Neural progenitor cell (in vitro differentiated cells): ENCODE measurements around the gene SMYD2. TPM values are rescaled to one million over a fixed set of nuclear protein-coding genes. Genes with fewer than 3 reads are reported as not detected.

Experiments
- DNase-seq: peaks from one replicate; pipeline ENCODE4 v3.0.0-alpha.2; 2016; ENCODE audit warnings: low spot score
- H2AFZ ChIP-seq: fragments of 200-600 bp; sonication (generic); replicated peaks from 2 replicates; pipeline ENCODE4 v1.6.1; 2016; ENCODE audit warnings: antibody characterized with exemption
- H3F3A ChIP-seq: fragments of 200-600 bp; sonication (generic); 2 replicates; pipeline ENCODE4 v1.6.1; 2016; ENCODE audit warnings: antibody characterized with exemption, low read depth
- H3K27ac ChIP-seq: fragments of 200-600 bp; sonication (generic); 2 replicates; pipeline ENCODE4 v1.5.1; 2016; ENCODE audit warnings: mild to moderate bottlenecking
- H3K27me3 ChIP-seq: fragments of 200-600 bp; sonication (generic); 2 replicates; pipeline ENCODE4 v1.6.1; 2016; ENCODE audit warnings: mild to moderate bottlenecking, moderate library complexity
- H3K36me3 ChIP-seq: fragments of 200-600 bp; sonication (generic); 2 replicates; pipeline ENCODE4 v1.5.1; 2016
- H3K4me1 ChIP-seq: fragments of 200-600 bp; sonication (generic); 2 replicates; pipeline ENCODE4 v1.6.1; 2016; ENCODE audit warnings: mixed run types
- H3K4me2 ChIP-seq: fragments of 200-600 bp; sonication (generic); 2 replicates; pipeline ENCODE4 v1.6.1; 2016
- H3K4me3 ChIP-seq: fragments of 200-600 bp; sonication (generic); 2 replicates; pipeline ENCODE4 v1.5.1; 2016
- H3K79me2 ChIP-seq: fragments of 200-600 bp; sonication (generic); 2 replicates; pipeline ENCODE4 v1.6.1; 2016; ENCODE audit warnings: low read depth
- H3K9ac ChIP-seq: fragments of 200-600 bp; sonication (generic); 2 replicates; pipeline ENCODE4 v1.6.1; 2016
- H3K9me3 ChIP-seq: fragments of 200-600 bp; sonication (generic); 2 replicates; pipeline ENCODE4 v1.5.1; 2016; ENCODE audit warnings: low read depth
- H4K20me1 ChIP-seq: fragments of 200-600 bp; sonication (generic); 2 replicates; pipeline ENCODE4 v1.6.1; 2016; ENCODE audit warnings: low read depth
- H3K27ac Mint-ChIP-seq: 3 replicates; pipeline ENCODE4 v1.8.0; 2021; ENCODE audit warnings: mixed read lengths
- H3K27me3 Mint-ChIP-seq: 2 replicates; pipeline ENCODE4 v1.8.0; 2022; ENCODE audit warnings: low read depth, mild to moderate bottlenecking, inconsistent platforms, moderate library complexity, mixed read lengths; ENCODE audit not compliant: insufficient read depth
- H3K36me3 Mint-ChIP-seq: 3 replicates; pipeline ENCODE4 v1.8.0; 2021; ENCODE audit warnings: mixed read lengths
- H3K4me1 Mint-ChIP-seq: 3 replicates; pipeline ENCODE4 v1.8.0; 2021; ENCODE audit warnings: mixed read lengths
- H3K4me3 Mint-ChIP-seq: 3 replicates; pipeline ENCODE4 v1.8.0; 2021; ENCODE audit warnings: mild to moderate bottlenecking, moderate library complexity, mixed read lengths
- H3K9me3 Mint-ChIP-seq: 3 replicates; pipeline ENCODE4 v1.8.0; 2020; ENCODE audit warnings: mixed read lengths
- EZH2 ChIP-seq: fragments of 200-600 bp; sonication (generic); IDR thresholded peaks from 2 replicates; pipeline ENCODE4 v1.6.1; 2017; ENCODE audit warnings: antibody characterized with exemption, mild to moderate bottlenecking, moderate library complexity
- EZH2phosphoT487 ChIP-seq: fragments of 200-600 bp; sonication (generic); IDR thresholded peaks from 2 replicates; pipeline ENCODE4 v1.6.1; 2017; ENCODE audit warnings: antibody characterized with exemption
- total RNA-seq: library from RNA; depleted of rRNA; stranded (reverse); fragments of >200 nt; gene quantifications from 2 replicates; pipeline ENCODE4 v1.2.3, GENCODE V29; 2015; ENCODE audit warnings: low replicate concordance
- TF ChIP-seq, protein P1 (sequence below): fragments of 200-600 bp; sonication (generic); IDR thresholded peaks from 2 replicates; pipeline ENCODE4 v1.5.1; 2017; ENCODE audit warnings: antibody characterized with exemption, mild to moderate bottlenecking

The SMYD2 gene
- total RNA-seq, 1 donor from 2014 or later = 20.5 TPM

DNA sequence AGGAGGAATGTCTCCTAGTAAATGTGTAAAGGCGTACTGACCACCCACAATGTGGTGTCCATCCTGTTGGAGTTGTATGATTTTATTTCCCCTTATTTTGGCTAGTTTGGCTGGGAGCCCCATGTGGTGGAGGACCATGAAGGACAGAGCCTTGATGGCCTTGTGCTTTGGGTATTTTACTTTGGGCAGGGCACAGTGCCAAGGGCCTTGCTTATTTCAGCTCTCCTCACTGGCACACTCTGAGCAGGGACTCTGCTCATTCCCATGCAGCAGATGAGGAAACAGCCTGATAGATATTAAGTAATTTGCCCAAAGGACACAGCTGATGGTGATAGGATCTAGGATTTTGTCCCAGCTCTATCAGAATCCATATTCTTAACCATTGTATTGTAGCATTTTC lies 50.2 kb downstream of the SMYD2 start:
- H3K79me2 ChIP-seq = no peaks in the 10 kb centered on the region
- H2AFZ ChIP-seq = no peak overlapping the region
- Mint-ChIP-seq H3K4me1 (peaks cover 7% of the 10 kb centered on the region), H3K4me3 (no peak overlapping the region), H3K9me3 (no peaks in the 10 kb centered on the region), H3K27me3 (peaks cover 2% of the 10 kb centered on the region), H3K27ac (no peak overlapping the region), H3K36me3 (peaks cover 2% of the 10 kb centered on the region)
- DNase-seq = no peak
- no peak overlapping the region for H3K27ac ChIP-seq
- H3F3A ChIP-seq = peaks cover 5% of the 10 kb centered on the region
- no peaks in the 10 kb centered on the region for H3K9me3 ChIP-seq
- no peak overlapping the region for H3K4me3 ChIP-seq
- H4K20me1 ChIP-seq = no peaks in the 10 kb centered on the region
- no peaks in the 10 kb centered on the region for H3K27me3 ChIP-seq
- H3K9ac ChIP-seq = no peak overlapping the region
- peaks cover 4% of the 10 kb centered on the region for H3K4me1 ChIP-seq
- TF ChIP-seq, protein P1, sequence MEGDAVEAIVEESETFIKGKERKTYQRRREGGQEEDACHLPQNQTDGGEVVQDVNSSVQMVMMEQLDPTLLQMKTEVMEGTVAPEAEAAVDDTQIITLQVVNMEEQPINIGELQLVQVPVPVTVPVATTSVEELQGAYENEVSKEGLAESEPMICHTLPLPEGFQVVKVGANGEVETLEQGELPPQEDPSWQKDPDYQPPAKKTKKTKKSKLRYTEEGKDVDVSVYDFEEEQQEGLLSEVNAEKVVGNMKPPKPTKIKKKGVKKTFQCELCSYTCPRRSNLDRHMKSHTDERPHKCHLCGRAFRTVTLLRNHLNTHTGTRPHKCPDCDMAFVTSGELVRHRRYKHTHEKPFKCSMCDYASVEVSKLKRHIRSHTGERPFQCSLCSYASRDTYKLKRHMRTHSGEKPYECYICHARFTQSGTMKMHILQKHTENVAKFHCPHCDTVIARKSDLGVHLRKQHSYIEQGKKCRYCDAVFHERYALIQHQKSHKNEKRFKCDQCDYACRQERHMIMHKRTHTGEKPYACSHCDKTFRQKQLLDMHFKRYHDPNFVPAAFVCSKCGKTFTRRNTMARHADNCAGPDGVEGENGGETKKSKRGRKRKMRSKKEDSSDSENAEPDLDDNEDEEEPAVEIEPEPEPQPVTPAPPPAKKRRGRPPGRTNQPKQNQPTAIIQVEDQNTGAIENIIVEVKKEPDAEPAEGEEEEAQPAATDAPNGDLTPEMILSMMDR = no peak
- TF ChIP-seq EZH2 (no peak), EZH2phosphoT487 (no peak)
- no peak overlapping the region for H3K4me2 ChIP-seq
- no peaks in the 10 kb centered on the region for H3K36me3 ChIP-seq

DNA sequence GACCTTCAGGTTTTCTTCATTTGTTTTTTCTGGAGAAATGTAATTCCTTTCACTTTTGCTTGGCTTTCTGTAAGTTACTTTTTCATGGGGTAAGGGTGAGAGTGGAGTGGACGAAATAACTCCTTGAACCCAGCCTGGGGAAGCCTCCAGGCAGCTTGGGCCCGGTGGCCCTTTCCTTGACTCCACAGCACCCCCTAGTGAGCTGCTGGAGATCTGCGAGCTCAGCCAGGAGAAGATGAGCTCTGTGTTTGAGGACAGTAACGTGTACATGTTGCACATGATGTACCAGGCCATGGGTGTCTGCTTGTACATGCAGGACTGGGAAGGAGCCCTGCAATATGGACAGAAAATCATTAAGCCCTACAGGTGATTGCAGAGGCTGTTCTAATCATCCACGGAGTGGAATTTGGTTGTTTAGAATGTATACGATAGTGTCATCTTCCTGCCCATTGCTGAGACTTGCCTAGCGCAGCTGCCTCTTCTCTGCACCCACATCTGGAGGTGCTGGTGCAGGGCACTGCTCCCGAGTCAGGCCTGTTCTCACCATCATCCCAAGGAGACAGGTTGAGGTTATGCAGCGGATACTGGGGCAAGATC lies 51.0 kb downstream of the SMYD2 start:
- Histone ChIP-seq H2AFZ (no peak overlapping the region), H3K36me3 (no peaks in the 10 kb centered on the region), H3K27ac (no peak overlapping the region), H3K4me3 (no peak overlapping the region), H3K79me2 (no peaks in the 10 kb centered on the region), H3K9ac (no peak overlapping the region), H4K20me1 (no peaks in the 10 kb centered on the region), H3K4me2 (no peak overlapping the region), H3K4me1 (peaks cover 6% of the 10 kb centered on the region), H3K9me3 (no peaks in the 10 kb centered on the region), H3K27me3 (no peaks in the 10 kb centered on the region), H3F3A (peaks cover 5% of the 10 kb centered on the region)
- Mint-ChIP-seq H3K36me3 (peaks cover 2% of the 10 kb centered on the region), H3K4me3 (no peak overlapping the region), H3K27me3 (peaks cover 2% of the 10 kb centered on the region), H3K9me3 (no peaks in the 10 kb centered on the region), H3K4me1 (peaks cover 9% of the 10 kb centered on the region), H3K27ac (no peak overlapping the region)
- peak; percentile 73 for DNase-seq
- no peak for TF ChIP-seq EZH2
- TF ChIP-seq, protein P1 = peak; percentile 88

DNA sequence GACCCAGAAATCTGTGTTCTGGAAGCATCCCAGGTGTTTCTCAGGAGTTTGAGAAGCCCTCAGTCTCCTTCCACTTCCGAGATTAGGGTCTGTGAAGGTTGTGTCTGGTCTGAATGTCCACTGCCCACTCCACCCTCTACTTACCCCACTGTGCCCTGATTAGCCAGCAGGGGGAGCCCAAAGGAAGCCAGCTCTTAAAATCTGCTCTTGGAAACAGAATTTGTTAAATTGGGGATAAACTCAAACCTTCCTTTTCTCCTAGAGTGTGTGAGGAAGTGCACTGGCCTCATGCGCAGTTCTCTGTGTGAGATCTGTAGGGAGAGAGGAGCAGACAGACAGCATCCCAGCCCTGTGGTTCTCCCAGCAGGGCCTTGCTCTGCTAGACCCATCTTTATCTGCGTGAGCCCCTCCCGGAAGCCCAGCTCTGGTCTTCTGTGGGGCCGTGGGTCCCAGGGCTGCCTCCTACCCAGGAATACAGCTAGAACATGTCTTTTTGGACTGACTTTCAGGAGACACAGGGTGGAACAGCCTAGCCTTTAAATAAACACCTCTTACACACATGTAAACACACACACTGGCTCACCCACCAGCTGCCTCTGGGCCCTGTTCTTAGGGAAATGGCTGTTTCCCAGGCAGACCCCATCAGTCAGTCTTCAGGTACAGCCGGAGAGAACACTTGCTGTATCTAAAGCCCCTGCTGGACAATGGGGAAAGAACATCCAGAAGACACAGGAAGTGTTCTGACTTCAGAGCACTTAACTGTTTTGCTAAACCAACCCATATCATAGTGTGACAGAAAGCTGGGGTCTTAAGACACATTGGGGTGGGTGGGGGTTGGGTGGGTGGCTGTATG lies 52.2 kb downstream of the SMYD2 start:
- Histone ChIP-seq H3K79me2 (no peaks in the 10 kb centered on the region), H3K4me2 (no peak overlapping the region), H3K4me1 (peaks cover 18% of the 10 kb centered on the region), H2AFZ (peak overlapping the region; percentile 91), H4K20me1 (no peaks in the 10 kb centered on the region), H3K27ac (peak overlapping the region; percentile 36), H3K4me3 (no peak overlapping the region), H3K27me3 (no peaks in the 10 kb centered on the region), H3F3A (peaks cover 5% of the 10 kb centered on the region), H3K9me3 (no peaks in the 10 kb centered on the region), H3K9ac (no peak overlapping the region), H3K36me3 (no peaks in the 10 kb centered on the region)
- Mint-ChIP-seq H3K4me1 (peaks cover 13% of the 10 kb centered on the region), H3K27ac (no peak overlapping the region), H3K4me3 (no peak overlapping the region), H3K9me3 (no peaks in the 10 kb centered on the region), H3K27me3 (peaks cover 2% of the 10 kb centered on the region), H3K36me3 (peaks cover 3% of the 10 kb centered on the region)
- peak; percentile 56 for DNase-seq
- TF ChIP-seq, protein P1 = peak; percentile 91
- TF ChIP-seq EZH2 (no peak), EZH2phosphoT487 (no peak)
